ENCODE data around the gene TRAPPC14. TPM values are rescaled to one million over a fixed set of nuclear protein-coding genes. Genes with fewer than 3 reads are reported as not detected.

Gene TRAPPC14
- total and polyA plus RNA-seq, 2 experiments from 2014 or later, result 14.2 to 25.0 TPM

DNA sequence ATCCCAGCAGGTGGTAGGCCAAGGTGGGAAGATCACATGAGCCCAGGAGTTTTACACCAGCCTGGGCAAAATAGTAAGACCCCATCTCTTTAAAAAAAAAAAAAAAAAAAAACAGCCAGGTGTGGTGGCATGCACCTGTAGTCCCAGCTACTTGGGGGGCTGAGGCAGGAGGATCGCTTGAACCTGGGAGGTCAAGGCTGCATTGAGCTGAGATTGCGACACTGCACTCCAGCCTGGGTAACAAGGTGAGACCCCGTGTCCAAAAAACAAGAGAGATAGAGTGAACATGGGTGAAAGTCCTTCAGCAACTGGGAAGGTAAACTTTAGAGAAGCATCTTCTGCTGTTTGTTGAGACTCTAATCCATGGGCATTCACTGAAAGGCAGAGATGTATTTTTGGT lies 16.1 kb downstream of the TRAPPC14 start:
- no peaks in the 10 kb centered on the region for H3K27me3 ChIP-seq
- H3K4me3 ChIP-seq, result no peak overlapping the region
- H3K27ac ChIP-seq, result no peak overlapping the region
- H3K9me3 ChIP-seq (ENCODE audit: low read depth), result no peaks in the 10 kb centered on the region
- no peaks in the 10 kb centered on the region for H3K4me1 ChIP-seq (ENCODE audit: low read depth)
- H3K36me3 ChIP-seq, result no peaks in the 10 kb centered on the region
- TF ChIP-seq, protein P1, sequence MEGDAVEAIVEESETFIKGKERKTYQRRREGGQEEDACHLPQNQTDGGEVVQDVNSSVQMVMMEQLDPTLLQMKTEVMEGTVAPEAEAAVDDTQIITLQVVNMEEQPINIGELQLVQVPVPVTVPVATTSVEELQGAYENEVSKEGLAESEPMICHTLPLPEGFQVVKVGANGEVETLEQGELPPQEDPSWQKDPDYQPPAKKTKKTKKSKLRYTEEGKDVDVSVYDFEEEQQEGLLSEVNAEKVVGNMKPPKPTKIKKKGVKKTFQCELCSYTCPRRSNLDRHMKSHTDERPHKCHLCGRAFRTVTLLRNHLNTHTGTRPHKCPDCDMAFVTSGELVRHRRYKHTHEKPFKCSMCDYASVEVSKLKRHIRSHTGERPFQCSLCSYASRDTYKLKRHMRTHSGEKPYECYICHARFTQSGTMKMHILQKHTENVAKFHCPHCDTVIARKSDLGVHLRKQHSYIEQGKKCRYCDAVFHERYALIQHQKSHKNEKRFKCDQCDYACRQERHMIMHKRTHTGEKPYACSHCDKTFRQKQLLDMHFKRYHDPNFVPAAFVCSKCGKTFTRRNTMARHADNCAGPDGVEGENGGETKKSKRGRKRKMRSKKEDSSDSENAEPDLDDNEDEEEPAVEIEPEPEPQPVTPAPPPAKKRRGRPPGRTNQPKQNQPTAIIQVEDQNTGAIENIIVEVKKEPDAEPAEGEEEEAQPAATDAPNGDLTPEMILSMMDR (IDR thresholded peaks at IDR 0.05; ENCODE audit: low read depth, low read length), result no peak
- no peak for DNase-seq (ENCODE audit: low read depth in 1 of 2, low spot score in 1 of 2)

DNA sequence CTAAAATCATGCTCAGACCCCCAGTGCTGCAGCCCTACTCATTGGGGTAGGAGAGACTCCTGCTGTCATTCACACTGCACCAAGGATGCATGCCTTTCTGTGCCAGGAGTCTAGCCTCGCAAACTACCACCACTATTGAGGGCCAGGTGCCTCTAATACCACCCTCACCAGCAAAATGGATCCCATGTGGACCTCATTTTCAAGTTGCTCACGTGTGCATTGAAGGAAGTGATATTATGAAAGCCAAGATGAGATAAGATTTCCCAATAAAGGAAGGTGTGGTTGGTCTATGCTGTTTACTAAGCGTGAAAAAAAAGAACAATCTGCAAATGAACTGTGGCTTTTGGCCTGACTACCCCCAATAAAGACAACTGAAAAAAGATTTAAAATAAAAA lies 17.0 kb downstream of the TRAPPC14 start:
- DNase-seq (ENCODE audit: low read depth in 1 of 2, low spot score in 1 of 2), result no peak
- TF ChIP-seq, protein P1 (IDR thresholded peaks at IDR 0.05; ENCODE audit: low read depth, low read length), result no peak
- no peak overlapping the region for H3K4me3 ChIP-seq

DNA sequence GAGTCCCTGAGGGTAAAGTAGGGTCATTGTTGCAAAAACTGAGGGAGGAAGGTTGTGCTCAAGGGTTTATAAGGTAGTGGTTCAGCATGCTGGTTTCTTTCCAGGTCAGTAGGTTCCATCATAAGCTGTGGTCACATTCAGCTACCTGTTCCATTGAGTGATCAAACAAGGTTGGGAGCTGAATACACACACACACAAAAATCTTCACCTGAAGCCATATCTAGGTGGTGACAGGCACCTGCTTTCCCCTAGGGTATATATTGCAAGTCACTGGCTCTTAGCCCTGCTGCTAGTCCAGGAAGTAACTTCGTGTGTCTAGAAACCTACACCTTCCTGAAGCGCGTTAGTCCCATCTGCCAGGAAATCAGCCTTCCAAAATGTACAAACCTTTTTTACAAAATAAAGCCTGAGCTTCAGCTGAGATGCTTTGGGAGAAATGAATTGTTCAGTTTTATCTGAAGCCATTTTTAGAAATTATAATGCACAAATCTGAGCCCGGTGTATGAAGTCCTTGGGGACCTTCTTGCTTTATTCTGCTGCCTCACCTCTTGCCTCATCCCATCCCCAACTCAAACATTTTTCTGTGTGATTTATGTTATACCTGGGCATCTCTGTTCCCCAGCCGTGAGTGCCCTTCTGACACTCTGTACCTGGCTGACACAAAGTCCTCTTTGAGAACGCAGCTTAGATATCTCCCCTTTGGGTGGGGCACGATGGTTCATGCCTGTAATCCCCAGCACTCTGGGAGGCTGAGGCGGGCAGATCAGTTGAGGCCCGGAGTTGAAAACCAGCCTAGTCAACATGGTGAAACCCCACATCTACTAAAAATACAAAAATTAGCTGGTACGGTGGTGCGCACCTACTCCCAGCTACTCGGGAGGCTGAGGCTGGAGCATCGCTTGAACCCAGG lies 20.4 kb downstream of the TRAPPC14 start:
- no peak overlapping the region for H3K4me3 ChIP-seq
- H3K27ac ChIP-seq, result no peak overlapping the region
- no peaks in the 10 kb centered on the region for H3K9me3 ChIP-seq (ENCODE audit: low read depth)
- TF ChIP-seq, protein P1 (IDR thresholded peaks at IDR 0.05; ENCODE audit: low read depth, low read length), result no peak
- no peak for DNase-seq (ENCODE audit: low read depth in 1 of 2, low spot score in 1 of 2)
- no peaks in the 10 kb centered on the region for H3K36me3 ChIP-seq
- H3K27me3 ChIP-seq, result no peaks in the 10 kb centered on the region
- no peaks in the 10 kb centered on the region for H3K4me1 ChIP-seq (ENCODE audit: low read depth)

More for the DNA sequence above, 17.0 kb downstream of the TRAPPC14 start:
- no peaks in the 10 kb centered on the region for H3K9me3 ChIP-seq (ENCODE audit: low read depth)
- no peaks in the 10 kb centered on the region for H3K27me3 ChIP-seq
- H3K27ac ChIP-seq, result no peak overlapping the region
- no peaks in the 10 kb centered on the region for H3K4me1 ChIP-seq (ENCODE audit: low read depth)
- no peaks in the 10 kb centered on the region for H3K36me3 ChIP-seq

DNA sequence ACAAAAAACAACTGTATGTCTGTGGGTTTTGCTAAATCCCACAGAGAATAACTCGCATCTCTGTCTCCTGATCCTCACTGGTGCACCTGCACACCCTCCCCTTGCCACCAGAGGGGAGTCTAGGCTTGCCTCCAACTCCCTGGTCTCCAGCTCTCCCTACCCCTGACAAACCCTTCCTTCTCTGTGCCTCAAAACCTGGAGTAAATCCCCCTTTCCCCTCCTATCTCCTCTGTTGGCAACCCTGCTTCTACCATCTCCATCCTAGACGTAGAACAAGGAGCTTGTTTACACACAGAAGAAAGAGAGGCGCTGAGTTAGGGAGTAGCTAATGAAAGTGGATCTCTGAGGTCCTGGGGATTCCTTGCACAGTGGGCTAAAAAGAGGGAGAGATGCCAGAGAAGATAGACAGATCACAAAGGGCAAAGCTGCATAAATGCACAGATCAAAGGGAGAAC lies 25.8 kb downstream of the TRAPPC14 start:
- no peaks in the 10 kb centered on the region for H3K9me3 ChIP-seq (ENCODE audit: low read depth)
- TF ChIP-seq, protein P1 (IDR thresholded peaks at IDR 0.05; ENCODE audit: low read depth, low read length), result peak; percentile 96
- H3K4me3 ChIP-seq, result no peak overlapping the region
- H3K4me1 ChIP-seq (ENCODE audit: low read depth), result no peaks in the 10 kb centered on the region
- H3K36me3 ChIP-seq, result no peaks in the 10 kb centered on the region
- H3K27me3 ChIP-seq, result no peaks in the 10 kb centered on the region
- H3K27ac ChIP-seq, result no peak overlapping the region
- peak; percentile 78 to 79 for DNase-seq (ENCODE audit: low read depth in 1 of 2, low spot score in 1 of 2)

DNA sequence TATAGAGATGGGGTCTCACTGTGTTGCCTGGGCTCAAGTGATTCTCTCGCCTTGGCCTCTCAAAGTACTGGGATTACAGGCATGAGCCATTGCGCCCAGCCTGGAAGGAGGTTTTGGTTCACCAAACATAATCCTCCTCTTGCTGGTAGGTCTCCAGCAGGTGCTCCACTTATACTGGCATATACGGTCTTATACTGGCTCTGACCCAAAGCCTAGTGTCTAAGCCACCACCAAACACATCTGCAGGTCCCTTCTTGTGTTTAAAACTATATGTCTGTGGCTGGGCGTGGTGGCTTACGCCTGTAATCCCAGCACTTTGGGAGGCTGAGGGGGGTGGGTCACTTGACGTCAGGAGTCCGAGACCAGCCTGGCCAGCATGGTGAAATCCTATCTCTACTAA lies 26.4 kb downstream of the TRAPPC14 start:
- Histone ChIP-seq H3K27ac (no peak overlapping the region), H3K27me3 (no peaks in the 10 kb centered on the region), H3K9me3 (ENCODE audit: low read depth) (no peaks in the 10 kb centered on the region), H3K4me3 (no peak overlapping the region), H3K36me3 (no peaks in the 10 kb centered on the region), H3K4me1 (ENCODE audit: low read depth) (no peaks in the 10 kb centered on the region)
- TF ChIP-seq, protein P1 (IDR thresholded peaks at IDR 0.05; ENCODE audit: low read depth, low read length), result no peak
- DNase-seq (ENCODE audit: low read depth in 1 of 2, low spot score in 1 of 2), result no peak
